ENCODE results near the gene AHNAK.
"Not testable (repeated sequence)": the region's sequence is repeated elsewhere in the genome, so short reads cannot be mapped to it uniquely, and the experiment has no call there.

AHNAK gene

GRCh38 chr11:62386083-62386482 lies 160.5 kb downstream of the AHNAK start:
- not testable (repeated sequence) for DNase-seq (ENCODE audit: low read depth)

GRCh38 chr11:62383822-62384221 lies 162.8 kb downstream of the AHNAK start:
- no peak for DNase-seq (ENCODE audit: low read depth)
